ENCODE data around the gene CS. TPM values are rescaled to one million over a fixed set of nuclear protein-coding genes. Genes with fewer than 3 reads are reported as not detected.
"Not testable (repeated sequence)": the region's sequence is repeated elsewhere in the genome, so short reads cannot be mapped to it uniquely, and the experiment has no call there.

CS gene
- polyA plus RNA-seq, 4 donors, result 114 to 224 (median 198) TPM

DNA sequence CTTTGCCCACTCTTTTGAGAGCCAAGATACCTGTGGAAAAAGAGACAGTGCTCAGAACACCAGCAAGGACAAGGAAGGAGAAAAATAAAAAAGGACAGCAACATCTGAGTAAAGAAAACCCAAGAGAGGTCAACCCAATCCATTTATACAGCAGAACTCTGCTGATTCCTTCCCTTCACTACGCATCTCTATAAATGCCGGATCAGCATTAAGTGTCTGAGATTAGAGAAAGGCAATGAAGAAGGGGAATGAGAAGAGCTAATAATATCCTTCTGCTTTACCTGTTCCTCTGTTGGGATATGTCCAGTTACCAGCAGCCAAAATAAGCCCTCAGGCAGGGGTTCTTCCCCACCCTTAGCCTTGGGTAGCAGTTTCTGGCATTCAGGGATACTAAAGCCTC, 17.6 kb downstream of the CS start:
- no peak for DNase-seq (ENCODE audit: low read depth in 4 of 4, low spot score in 3 of 4)

- DNase-seq (ENCODE audit: low read depth in 4 of 4, low spot score in 3 of 4), result no peak
Measured at GRCh38 chr12:56282030-56282429, 18.1 kb downstream of the CS start.

DNA sequence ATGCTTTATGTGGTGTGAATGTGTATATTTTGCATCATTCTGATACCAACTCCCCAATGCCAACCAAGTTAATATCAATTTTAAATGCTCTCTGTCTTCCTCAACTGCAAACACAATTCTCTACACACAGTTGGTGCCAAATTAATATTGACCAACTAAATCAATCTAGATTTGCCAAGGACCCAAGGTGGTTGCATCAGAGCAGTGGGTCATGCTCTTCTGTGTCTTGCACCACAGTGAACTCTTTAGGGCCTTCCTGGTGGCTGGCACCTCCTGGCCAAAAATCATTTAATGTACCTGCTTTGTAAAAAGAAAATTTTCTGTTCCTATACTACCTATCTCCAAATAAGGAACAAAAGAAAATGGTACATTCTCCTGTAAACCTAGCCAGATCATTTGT, 19.3 kb downstream of the CS start:
- no peak for DNase-seq (ENCODE audit: low read depth in 4 of 4, low spot score in 3 of 4)

DNA sequence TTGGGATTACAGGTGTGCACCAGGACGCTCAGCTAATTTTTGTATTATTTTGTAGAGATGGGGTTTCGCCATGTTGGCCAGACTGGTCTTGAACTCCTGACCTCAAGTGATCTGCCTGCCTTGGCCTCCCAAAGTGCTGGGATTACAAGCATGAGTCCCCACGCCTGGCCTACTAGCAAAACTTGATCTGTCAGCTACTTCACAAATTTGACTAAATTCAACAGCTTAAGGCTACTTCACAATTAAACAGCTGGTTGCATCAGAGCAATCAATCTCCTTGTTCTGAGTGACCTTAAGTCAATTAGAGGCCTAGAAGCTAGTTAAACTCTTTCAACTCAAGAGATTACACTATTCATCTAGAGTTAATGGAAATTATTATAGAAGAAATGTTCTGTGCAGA, 21.2 kb downstream of the CS start:
- DNase-seq (ENCODE audit: low read depth in 4 of 4, low spot score in 3 of 4), result no peak

DNA sequence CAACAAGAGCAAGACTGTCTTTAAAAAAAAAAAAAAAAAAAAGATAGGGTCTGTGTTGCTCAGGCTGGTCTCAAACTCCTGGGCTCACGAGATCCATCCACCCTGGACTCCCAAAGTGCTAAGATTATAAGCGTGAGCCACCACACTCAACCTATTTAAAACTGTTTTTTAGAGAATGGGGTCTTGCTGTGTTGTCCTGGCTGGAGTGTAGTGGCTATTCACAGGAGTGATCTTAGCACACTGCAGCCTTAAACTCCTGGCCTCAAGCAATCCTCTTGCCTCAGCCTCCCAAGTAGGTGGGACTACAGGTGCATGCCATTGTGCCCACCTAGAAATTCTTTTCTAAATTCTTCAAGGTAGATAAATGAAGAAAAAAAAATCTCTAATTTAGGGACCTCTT, 25.8 kb downstream of the CS start:
- no peak for DNase-seq (ENCODE audit: low read depth in 4 of 4, low spot score in 3 of 4)

DNA sequence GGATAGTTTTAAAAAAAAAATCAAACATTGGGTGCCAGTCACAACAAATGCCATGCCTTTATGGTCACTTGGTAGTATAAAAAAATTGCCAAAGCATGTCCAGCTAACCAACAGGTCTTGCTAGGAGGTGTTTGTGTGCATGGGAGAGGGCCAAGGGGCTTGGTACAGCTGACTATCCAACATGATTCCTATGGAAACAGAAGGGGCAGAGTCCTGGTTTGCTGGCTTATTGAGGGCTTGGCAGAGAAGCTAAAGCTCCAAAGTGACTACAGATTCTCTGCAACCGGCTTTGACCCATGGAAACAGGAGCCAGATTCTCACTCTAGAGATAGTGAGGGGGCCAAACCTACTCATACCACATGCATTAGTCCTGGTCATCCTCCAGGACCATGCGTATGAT, 27.7 kb downstream of the CS start:
- not testable (repeated sequence) for DNase-seq (ENCODE audit: low read depth in 4 of 4, low spot score in 3 of 4)

- DNase-seq (ENCODE audit: low read depth in 4 of 4, low spot score in 3 of 4), result no peak
Measured at GRCh38 chr12:56271031-56271430, 29.1 kb downstream of the CS start.

GRCh38 chr12:56267443-56268071, 32.6 kb downstream of the CS start:
- DNase-seq (ENCODE audit: low read depth in 4 of 4, low spot score in 3 of 4), result no peak

DNA sequence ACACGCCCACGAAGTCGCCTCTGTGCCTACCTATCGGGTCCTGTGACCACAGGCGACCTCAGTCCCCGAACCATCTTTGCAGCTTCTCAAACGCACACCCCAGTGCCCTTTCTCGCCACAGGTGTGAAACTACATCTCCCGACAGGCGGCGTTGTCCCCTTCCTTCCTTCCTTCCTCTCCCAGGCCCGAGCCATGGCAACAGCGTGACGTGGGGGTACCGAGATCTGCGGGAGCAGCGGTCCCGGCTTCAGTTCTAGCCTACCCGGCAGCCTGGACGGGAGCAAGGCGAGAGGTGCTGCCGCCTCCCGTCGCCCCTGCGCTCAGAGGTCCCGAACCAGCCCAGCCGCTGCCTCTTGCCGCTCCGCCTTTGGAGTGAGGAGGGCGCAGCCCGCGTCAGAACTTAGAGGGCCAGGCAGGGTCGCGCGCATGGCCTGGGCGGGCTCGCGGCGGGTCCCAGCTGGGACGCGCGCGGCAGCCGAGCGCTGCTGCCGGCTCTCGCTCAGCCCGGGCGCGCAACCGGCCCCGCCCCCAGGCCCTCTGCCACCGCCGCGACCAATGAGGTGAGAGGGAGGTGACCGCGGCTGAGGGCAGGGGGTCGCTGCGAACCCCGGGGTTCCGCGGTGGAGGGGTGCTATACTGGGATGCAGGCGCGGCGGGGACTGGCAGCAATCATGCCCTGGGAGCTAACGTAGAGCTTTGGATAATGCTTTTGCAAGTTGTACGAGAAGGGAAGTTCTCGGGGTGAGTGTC, 33.3 kb downstream of the CS start, which contains the start of gene COQ10A:
COQ10A (plus strand) TSS at position 250 of the 750 bp plus-strand sequence; CDS start at position 427, 177 bp downstream.
- DNase-seq (ENCODE audit: low read depth in 4 of 4, low spot score in 3 of 4), result peak; percentile 76 to 82 (median 81)

GRCh38 chr12:56266068-56266692, 34.0 kb downstream of the CS start:
- DNase-seq (ENCODE audit: low read depth in 4 of 4, low spot score in 3 of 4), result not testable (repeated sequence)

DNA sequence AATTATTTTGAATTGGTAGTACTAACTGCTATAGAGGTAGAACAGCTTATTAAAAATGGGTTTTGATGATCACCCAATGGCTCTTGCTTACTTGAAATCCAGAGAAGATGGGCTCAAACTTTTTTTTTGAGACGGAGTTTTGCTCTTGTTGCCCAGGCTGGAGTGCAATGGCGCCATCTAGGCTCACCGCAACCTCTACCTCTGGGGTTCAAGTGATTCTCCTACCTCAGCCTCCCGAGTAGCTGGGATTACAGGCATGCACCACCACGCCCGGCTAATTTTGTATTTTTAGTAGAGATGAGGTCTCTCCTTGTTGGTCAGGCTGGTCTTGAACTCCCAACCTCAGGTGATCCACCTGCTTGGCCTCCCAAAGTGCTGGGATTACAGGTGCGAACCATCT, 37.2 kb downstream of the CS start:
- DNase-seq (ENCODE audit: low read depth in 4 of 4, low spot score in 3 of 4), result not testable (repeated sequence)

GRCh38 chr12:56261503-56262232, 38.5 kb downstream of the CS start:
- no peak for DNase-seq (ENCODE audit: low read depth in 4 of 4, low spot score in 3 of 4)

- DNase-seq (ENCODE audit: low read depth in 4 of 4, low spot score in 3 of 4), result no peak
Measured at GRCh38 chr12:56260921-56261320, 39.2 kb downstream of the CS start.

GRCh38 chr12:56260380-56260779, 39.8 kb downstream of the CS start:
- no peak for DNase-seq (ENCODE audit: low read depth in 4 of 4, low spot score in 3 of 4)

DNA sequence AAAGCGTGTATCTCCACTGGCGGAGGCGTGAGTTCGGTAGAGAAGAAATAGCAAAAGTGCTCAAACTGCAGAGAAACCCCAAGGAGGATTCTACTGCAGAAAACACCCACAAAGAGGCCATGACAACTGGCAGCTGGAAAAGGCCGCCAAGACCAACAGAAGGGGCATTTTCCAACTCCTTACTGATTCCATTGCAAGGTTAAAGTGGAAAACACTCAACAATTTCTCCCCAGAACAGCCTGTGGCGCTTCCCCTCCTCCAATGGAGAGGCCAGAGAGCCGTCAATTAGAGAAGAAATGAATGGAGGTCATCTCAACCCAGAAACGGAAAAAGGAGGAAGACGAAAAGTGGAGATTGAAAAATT, 41.3 kb downstream of the CS start:
- no peak for DNase-seq (ENCODE audit: low read depth in 4 of 4, low spot score in 3 of 4)

GRCh38 chr12:56258068-56258819, 41.9 kb downstream of the CS start, which contains the start of gene ANKRD52:
Gene ANKRD52, minus strand, starts transcription at chr12:56258384. Its CDS starts 115 bp downstream, at chr12:56258269.
- DNase-seq (ENCODE audit: low read depth in 4 of 4, low spot score in 3 of 4), result peak; percentile 68 to 72 (median 71)

DNA sequence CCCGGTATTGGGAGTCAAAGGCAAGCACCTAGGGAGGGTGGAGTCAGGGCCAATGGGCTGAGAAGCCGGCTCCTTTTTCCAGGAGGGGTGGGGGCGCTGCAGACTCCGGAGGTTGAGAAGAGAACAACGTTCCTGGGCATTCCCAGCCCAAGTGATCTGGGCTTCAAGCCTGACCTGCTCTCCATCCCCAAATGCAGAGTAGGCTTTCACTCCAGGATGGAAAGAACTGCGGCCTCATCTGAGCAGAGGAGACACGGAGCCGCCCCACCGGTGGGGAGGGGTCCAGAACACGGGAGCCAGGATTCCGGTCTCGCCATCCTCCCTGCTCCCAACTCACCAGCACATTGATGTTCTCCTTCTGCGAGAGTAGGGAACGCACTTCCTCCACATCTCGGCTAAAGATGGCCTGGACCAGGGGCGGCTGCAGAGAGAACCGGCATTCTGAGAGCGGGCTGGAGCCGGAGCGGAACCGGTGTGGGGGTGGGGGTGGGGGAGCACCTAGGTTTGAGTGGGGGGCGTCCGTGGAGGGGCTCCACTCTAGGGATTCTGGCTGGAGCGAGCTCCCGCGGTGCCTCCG, 42.6 kb downstream of the CS start:
- DNase-seq (ENCODE audit: low read depth in 4 of 4, low spot score in 3 of 4), result no peak

GRCh38 chr12:56257071-56257470, 43.1 kb downstream of the CS start:
- no peak for DNase-seq (ENCODE audit: low read depth in 4 of 4, low spot score in 3 of 4)

DNA sequence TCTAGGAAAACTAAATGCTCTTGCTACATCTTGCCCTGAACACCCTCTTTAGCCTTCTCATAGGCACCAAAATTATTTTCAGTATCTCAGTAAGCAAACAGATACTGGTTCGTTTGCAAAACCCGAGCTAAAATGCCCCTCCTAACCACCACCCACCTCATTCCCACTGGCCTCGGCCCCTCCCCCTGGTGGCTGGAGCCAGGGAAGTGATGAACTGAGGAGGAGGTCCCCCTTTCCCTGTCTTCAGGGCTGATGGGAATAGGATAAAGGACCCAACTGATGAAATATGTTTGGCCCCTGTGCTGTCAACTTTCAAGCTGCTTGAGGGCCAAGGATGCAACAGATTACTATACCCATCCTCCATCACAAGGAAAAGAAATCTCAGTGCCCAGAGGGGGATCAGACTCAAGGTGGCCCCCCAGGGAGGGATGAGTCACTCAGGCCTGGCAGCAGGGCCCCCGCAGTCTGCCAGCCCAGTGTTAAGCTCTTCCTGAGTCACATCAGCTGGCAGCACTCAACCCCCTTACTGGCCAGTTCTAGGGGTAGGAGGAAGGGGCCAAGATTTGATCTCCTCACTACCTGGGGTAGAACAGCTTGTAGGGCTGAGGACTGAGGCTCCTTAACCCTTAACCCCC, 43.7 kb downstream of the CS start:
- no peak for DNase-seq (ENCODE audit: low read depth in 4 of 4, low spot score in 3 of 4)

GRCh38 chr12:56255671-56256070, 44.5 kb downstream of the CS start:
- DNase-seq (ENCODE audit: low read depth in 4 of 4, low spot score in 3 of 4), result no peak

Data from left renal pelvis (tissue), 4 donors.